GM23248 (cell line): ENCODE measurements around the gene LUZP2.

Source experiments
- EZH2 ChIP-seq: fragments of 200-600 bp; sonication (generic); IDR thresholded peaks from 2 replicates; pipeline ENCODE4 v1.6.1; 2018; ENCODE audit warnings: antibody characterized with exemption, mild to moderate bottlenecking; ENCODE audit not compliant: insufficient read depth, poor library complexity, severe bottlenecking
- EZH2phosphoT487 ChIP-seq: fragments of 200-600 bp; sonication (generic); IDR thresholded peaks from 2 replicates; pipeline ENCODE4 v1.6.1; 2018; ENCODE audit warnings: antibody characterized with exemption, moderate library complexity, mild to moderate bottlenecking, low read depth; ENCODE audit not compliant: insufficient read depth

DNA sequence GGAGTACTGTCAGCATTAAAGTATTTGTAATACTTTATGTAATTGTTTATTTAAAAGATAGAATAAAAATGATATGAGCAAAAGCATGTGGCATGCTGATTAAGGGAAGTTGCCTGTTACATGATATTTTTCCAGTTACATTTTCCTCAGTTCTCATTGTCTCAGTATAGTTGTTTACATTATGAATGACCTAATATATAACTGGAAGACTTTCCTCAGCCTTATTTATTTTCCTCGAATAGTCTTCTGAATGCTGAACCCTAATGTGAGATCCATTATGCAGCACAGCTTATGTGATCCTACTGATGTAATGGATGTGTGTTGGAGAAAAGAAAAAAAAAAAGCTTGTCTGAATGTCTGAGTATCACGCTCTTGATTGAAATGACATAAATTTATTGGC lies 95.5 kb downstream of the LUZP2 start:
- no peak for TF ChIP-seq EZH2
- TF ChIP-seq EZH2phosphoT487: no peak
